ENCODE results near the gene CCL4.

The CCL4 gene

GRCh38 chr17:36148559-36149295 is 45.1 kb downstream of the CCL4 start:
- peak; percentile 55 for DNase-seq

- DNase-seq = no peak
Observed at GRCh38 chr17:36149296-36149820, 45.7 kb downstream of the CCL4 start.

- DNase-seq = no peak
Observed at GRCh38 chr17:36151891-36152638, 48.4 kb downstream of the CCL4 start.

GRCh38 chr17:36152639-36153120 is 49.1 kb downstream of the CCL4 start:
- no peak for DNase-seq

GRCh38 chr17:36153895-36154610 is 50.4 kb downstream of the CCL4 start:
- no peak for DNase-seq
